ENCODE data around the gene LCN10.
"Not testable (repeated sequence)": the region's sequence is repeated elsewhere in the genome, so short reads cannot be mapped to it uniquely, and the experiment has no call there.

LCN10 gene

GRCh38 chr9:136719195-136719880, 23.4 kb downstream of the LCN10 start:
- DNase-seq (ENCODE audit: low spot score): no peak

- DNase-seq (ENCODE audit: low spot score): no peak
These were observed 24.2 kb downstream of the LCN10 start for GRCh38 chr9:136718345-136719194.

GRCh38 chr9:136717399-136717798, 25.3 kb downstream of the LCN10 start:
- no peak for DNase-seq (ENCODE audit: low spot score)

GRCh38 chr9:136714893-136715274, 27.9 kb downstream of the LCN10 start:
- no peak for DNase-seq (ENCODE audit: low spot score)

- no peak for DNase-seq (ENCODE audit: low spot score)
These were observed 28.4 kb downstream of the LCN10 start for GRCh38 chr9:136714096-136714892.

GRCh38 chr9:136713550-136713949, 29.2 kb downstream of the LCN10 start:
- DNase-seq (ENCODE audit: low spot score): no peak

- DNase-seq (ENCODE audit: low spot score): no peak
These were observed 29.8 kb downstream of the LCN10 start for GRCh38 chr9:136712690-136713544.

GRCh38 chr9:136711751-136712689, 30.7 kb downstream of the LCN10 start, which contains the start of gene DIPK1B:
Gene DIPK1B, plus strand, starts transcription at chr9:136712572. Its CDS starts 94 bp downstream, at chr9:136712666.
- DNase-seq (ENCODE audit: low spot score): no peak

GRCh38 chr9:136711219-136711648, 31.5 kb downstream of the LCN10 start:
- DNase-seq (ENCODE audit: low spot score): not testable (repeated sequence)

GRCh38 chr9:136710543-136710942, 32.2 kb downstream of the LCN10 start:
- DNase-seq (ENCODE audit: low spot score): no peak

- DNase-seq (ENCODE audit: low spot score): no peak
These were observed 33.2 kb downstream of the LCN10 start for GRCh38 chr9:136709454-136710109.

GRCh38 chr9:136707849-136708517, 34.8 kb downstream of the LCN10 start:
- no peak for DNase-seq (ENCODE audit: low spot score)

GRCh38 chr9:136707011-136707410, 35.7 kb downstream of the LCN10 start:
- no peak for DNase-seq (ENCODE audit: low spot score)

GRCh38 chr9:136705564-136705963, 37.2 kb downstream of the LCN10 start:
- DNase-seq (ENCODE audit: low spot score): no peak

- DNase-seq (ENCODE audit: low spot score): not testable (repeated sequence)
These were observed 38.0 kb downstream of the LCN10 start for GRCh38 chr9:136704741-136705140.

- no peak for DNase-seq (ENCODE audit: low spot score)
These were observed 39.4 kb downstream of the LCN10 start for GRCh38 chr9:136703276-136703860.

- no peak for DNase-seq (ENCODE audit: low spot score)
These were observed 41.1 kb downstream of the LCN10 start for GRCh38 chr9:136701668-136702053.

- DNase-seq (ENCODE audit: low spot score): no peak
These were observed 41.6 kb downstream of the LCN10 start for GRCh38 chr9:136700959-136701667.

Measured in AG08395 (cell line).